ENCODE data around the gene RPL13A.

RPL13A gene

GRCh38 chr19:49512970-49513745, 25.8 kb downstream of the RPL13A start:
- H3K27me3 Mint-ChIP-seq: no peaks in the 10 kb centered on the region
- H3K9me3 Mint-ChIP-seq: no peaks in the 10 kb centered on the region
- peak overlapping the region; percentile 85 to 87 for H3K4me3 Mint-ChIP-seq
- peaks cover 24 to 28% of the 10 kb centered on the region in 2 donors for H3K4me1 Mint-ChIP-seq (ENCODE audit: low read depth in 2 of 2)
- peak in 1 of 3 experiments; percentile 17 for DNase-seq
- H3K36me3 Mint-ChIP-seq (ENCODE audit: insufficient read depth): peaks cover 8% of the 10 kb centered on the region
- peak; percentile 68 for ATAC-seq (replicated peaks)
- peak overlapping the region; percentile 88 to 91 for H3K27ac Mint-ChIP-seq

- peaks cover 24 to 28% of the 10 kb centered on the region in 2 donors for H3K4me1 Mint-ChIP-seq (ENCODE audit: low read depth in 2 of 2)
- H3K27me3 Mint-ChIP-seq: no peaks in the 10 kb centered on the region
- H3K27ac Mint-ChIP-seq: peak overlapping the region; percentile 88 to 91
- peaks cover 8% of the 10 kb centered on the region for H3K36me3 Mint-ChIP-seq (ENCODE audit: insufficient read depth)
- H3K4me3 Mint-ChIP-seq: peak overlapping the region; percentile 85 to 87
- ATAC-seq (replicated peaks) (no peak), DNase-seq (no peak)
- H3K9me3 Mint-ChIP-seq: no peaks in the 10 kb centered on the region
Observed at GRCh38 chr19:49513746-49514118, 26.3 kb downstream of the RPL13A start.

GRCh38 chr19:49514151-49514550, 26.7 kb downstream of the RPL13A start:
- ATAC-seq (replicated peaks) (no peak), DNase-seq (no peak)
- H3K9me3 Mint-ChIP-seq: no peaks in the 10 kb centered on the region
- H3K36me3 Mint-ChIP-seq (ENCODE audit: insufficient read depth): peaks cover 8% of the 10 kb centered on the region
- H3K4me1 Mint-ChIP-seq (ENCODE audit: low read depth in 2 of 2): peaks cover 24 to 28% of the 10 kb centered on the region in 2 donors
- H3K27ac Mint-ChIP-seq: peak overlapping the region; percentile 88 to 91
- peak overlapping the region; percentile 85 to 87 for H3K4me3 Mint-ChIP-seq
- no peaks in the 10 kb centered on the region for H3K27me3 Mint-ChIP-seq

- H3K4me1 Mint-ChIP-seq (ENCODE audit: low read depth in 2 of 2): peaks cover 24 to 28% of the 10 kb centered on the region in 2 donors
- H3K9me3 Mint-ChIP-seq: no peaks in the 10 kb centered on the region
- H3K27ac Mint-ChIP-seq: peak overlapping the region in 1 of 2 donors; percentile 66
- H3K4me3 Mint-ChIP-seq: peak overlapping the region; percentile 14 to 61
- no peaks in the 10 kb centered on the region for H3K27me3 Mint-ChIP-seq
- DNase-seq: no peak
- peak; percentile 26 for ATAC-seq (replicated peaks)
- H3K36me3 Mint-ChIP-seq (ENCODE audit: insufficient read depth): peaks cover 8% of the 10 kb centered on the region
Observed at GRCh38 chr19:49515767-49516166, 28.4 kb downstream of the RPL13A start.

- ATAC-seq (replicated peaks) (no peak), DNase-seq (no peak)
- no peaks in the 10 kb centered on the region for H3K27me3 Mint-ChIP-seq
- H3K4me1 Mint-ChIP-seq (ENCODE audit: low read depth in 2 of 2): peaks cover 8 to 12% of the 10 kb centered on the region in 2 donors
- no peak overlapping the region for H3K27ac Mint-ChIP-seq
- peaks cover 5% of the 10 kb centered on the region for H3K36me3 Mint-ChIP-seq (ENCODE audit: insufficient read depth)
- no peaks in the 10 kb centered on the region for H3K9me3 Mint-ChIP-seq
- no peak overlapping the region for H3K4me3 Mint-ChIP-seq
Observed at GRCh38 chr19:49518033-49518432, 30.6 kb downstream of the RPL13A start.

GRCh38 chr19:49520705-49521319, 33.4 kb downstream of the RPL13A start:
- H3K9me3 Mint-ChIP-seq: no peaks in the 10 kb centered on the region
- DNase-seq (no peak), ATAC-seq (replicated peaks) (no peak)
- no peak overlapping the region for H3K27ac Mint-ChIP-seq
- H3K4me1 Mint-ChIP-seq (ENCODE audit: low read depth in 2 of 2): peaks cover 0 to 1% of the 10 kb centered on the region in 2 donors
- H3K4me3 Mint-ChIP-seq: no peak overlapping the region
- H3K36me3 Mint-ChIP-seq (ENCODE audit: insufficient read depth): no peaks in the 10 kb centered on the region
- H3K27me3 Mint-ChIP-seq: no peaks in the 10 kb centered on the region

GRCh38 chr19:49524812-49525455, 37.5 kb downstream of the RPL13A start:
- DNase-seq: no peak
- H3K9me3 Mint-ChIP-seq: no peaks in the 10 kb centered on the region
- no peak for ATAC-seq (replicated peaks)
- H3K27ac Mint-ChIP-seq: no peak overlapping the region
- H3K4me1 Mint-ChIP-seq (ENCODE audit: low read depth in 2 of 2): peaks cover 8 to 12% of the 10 kb centered on the region in 2 donors
- H3K36me3 Mint-ChIP-seq (ENCODE audit: insufficient read depth): peaks cover 11% of the 10 kb centered on the region
- H3K27me3 Mint-ChIP-seq: no peaks in the 10 kb centered on the region
- H3K4me3 Mint-ChIP-seq: peak overlapping the region in 1 of 2 donors; percentile 21

GRCh38 chr19:49528211-49528771, 40.9 kb downstream of the RPL13A start:
- H3K4me3 Mint-ChIP-seq: peak overlapping the region; percentile 80 to 83
- DNase-seq (no peak), ATAC-seq (replicated peaks) (no peak)
- no peaks in the 10 kb centered on the region for H3K27me3 Mint-ChIP-seq
- H3K9me3 Mint-ChIP-seq: no peaks in the 10 kb centered on the region
- peak overlapping the region in 1 of 2 donors; percentile 88 for H3K27ac Mint-ChIP-seq
- H3K36me3 Mint-ChIP-seq (ENCODE audit: insufficient read depth): peaks cover 11% of the 10 kb centered on the region
- H3K4me1 Mint-ChIP-seq (ENCODE audit: low read depth in 2 of 2): peaks cover 15 to 17% of the 10 kb centered on the region in 2 donors

GRCh38 chr19:49530708-49531107, 43.3 kb downstream of the RPL13A start:
- Mint-ChIP-seq H3K4me3 (no peak overlapping the region), H3K36me3 (ENCODE audit: insufficient read depth) (peaks cover 11% of the 10 kb centered on the region), H3K4me1 (ENCODE audit: low read depth in 2 of 2) (peaks cover 29 to 33% of the 10 kb centered on the region in 2 donors)

GRCh38 chr19:49533551-49534488, 46.4 kb downstream of the RPL13A start:
- Mint-ChIP-seq H3K36me3 (ENCODE audit: insufficient read depth) (no peaks in the 10 kb centered on the region), H3K9me3 (no peaks in the 10 kb centered on the region), H3K27me3 (no peaks in the 10 kb centered on the region), H3K4me1 (ENCODE audit: low read depth in 2 of 2) (peaks cover 21% of the 10 kb centered on the region in 2 donors), H3K27ac (peak overlapping the region; percentile 38 to 73), H3K4me3 (peak overlapping the region; percentile 82 to 83)
- DNase-seq (peak; percentile 83 to 88 (median 86)), ATAC-seq (replicated peaks) (peak; percentile 88)

More at GRCh38 chr19:49530708-49531107, 43.3 kb downstream of the RPL13A start:
- no peaks in the 10 kb centered on the region for H3K27me3 Mint-ChIP-seq
- H3K27ac Mint-ChIP-seq: no peak overlapping the region
- H3K9me3 Mint-ChIP-seq: no peaks in the 10 kb centered on the region
- DNase-seq (no peak), ATAC-seq (replicated peaks) (no peak)

GRCh38 chr19:49534632-49535385, 47.4 kb downstream of the RPL13A start:
- DNase-seq (no peak), ATAC-seq (replicated peaks) (no peak)
- peak overlapping the region; percentile 33 to 73 for H3K27ac Mint-ChIP-seq
- H3K9me3 Mint-ChIP-seq: no peaks in the 10 kb centered on the region
- peaks cover 21% of the 10 kb centered on the region in 2 donors for H3K4me1 Mint-ChIP-seq (ENCODE audit: low read depth in 2 of 2)
- H3K27me3 Mint-ChIP-seq: no peaks in the 10 kb centered on the region
- H3K36me3 Mint-ChIP-seq (ENCODE audit: insufficient read depth): no peaks in the 10 kb centered on the region
- peak overlapping the region; percentile 82 to 83 for H3K4me3 Mint-ChIP-seq

- no peak overlapping the region for H3K27ac Mint-ChIP-seq
- no peak for ATAC-seq (replicated peaks)
- no peak for DNase-seq
- peaks cover 21% of the 10 kb centered on the region in 2 donors for H3K4me1 Mint-ChIP-seq (ENCODE audit: low read depth in 2 of 2)
- no peaks in the 10 kb centered on the region for H3K36me3 Mint-ChIP-seq (ENCODE audit: insufficient read depth)
- H3K27me3 Mint-ChIP-seq: no peaks in the 10 kb centered on the region
- H3K4me3 Mint-ChIP-seq: no peak overlapping the region
- no peaks in the 10 kb centered on the region for H3K9me3 Mint-ChIP-seq
Observed at GRCh38 chr19:49536921-49537462, 49.6 kb downstream of the RPL13A start.
